Measurements from ENCODE around the gene SLC6A7.

SLC6A7 gene

GRCh38 chr5:150195736-150196485, 6.0 kb downstream of the SLC6A7 start:
- no peak for DNase-seq

GRCh38 chr5:150196514-150196913, 6.7 kb downstream of the SLC6A7 start:
- DNase-seq: no peak

DNA sequence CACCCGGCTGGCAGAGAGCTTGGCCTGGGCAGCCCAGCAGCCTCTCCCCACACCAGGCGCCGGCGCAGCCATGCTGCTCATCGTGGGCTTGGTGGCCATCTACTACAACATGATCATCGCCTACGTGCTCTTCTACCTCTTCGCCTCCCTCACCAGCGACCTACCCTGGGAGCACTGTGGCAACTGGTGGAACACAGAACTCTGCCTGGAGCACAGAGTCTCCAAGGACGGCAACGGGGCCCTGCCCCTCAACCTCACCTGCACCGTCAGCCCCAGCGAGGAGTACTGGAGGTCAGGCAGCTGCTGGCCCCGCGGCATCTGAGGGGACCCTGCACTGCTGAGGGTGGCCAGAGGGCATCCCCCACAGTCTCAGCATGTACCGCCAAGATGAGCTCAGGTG, 7.1 kb downstream of the SLC6A7 start:
- no peak for DNase-seq

- DNase-seq: no peak
These were observed 7.6 kb downstream of the SLC6A7 start for GRCh38 chr5:150197476-150197875.

GRCh38 chr5:150202501-150202900, 12.6 kb downstream of the SLC6A7 start:
- no peak for DNase-seq

DNA sequence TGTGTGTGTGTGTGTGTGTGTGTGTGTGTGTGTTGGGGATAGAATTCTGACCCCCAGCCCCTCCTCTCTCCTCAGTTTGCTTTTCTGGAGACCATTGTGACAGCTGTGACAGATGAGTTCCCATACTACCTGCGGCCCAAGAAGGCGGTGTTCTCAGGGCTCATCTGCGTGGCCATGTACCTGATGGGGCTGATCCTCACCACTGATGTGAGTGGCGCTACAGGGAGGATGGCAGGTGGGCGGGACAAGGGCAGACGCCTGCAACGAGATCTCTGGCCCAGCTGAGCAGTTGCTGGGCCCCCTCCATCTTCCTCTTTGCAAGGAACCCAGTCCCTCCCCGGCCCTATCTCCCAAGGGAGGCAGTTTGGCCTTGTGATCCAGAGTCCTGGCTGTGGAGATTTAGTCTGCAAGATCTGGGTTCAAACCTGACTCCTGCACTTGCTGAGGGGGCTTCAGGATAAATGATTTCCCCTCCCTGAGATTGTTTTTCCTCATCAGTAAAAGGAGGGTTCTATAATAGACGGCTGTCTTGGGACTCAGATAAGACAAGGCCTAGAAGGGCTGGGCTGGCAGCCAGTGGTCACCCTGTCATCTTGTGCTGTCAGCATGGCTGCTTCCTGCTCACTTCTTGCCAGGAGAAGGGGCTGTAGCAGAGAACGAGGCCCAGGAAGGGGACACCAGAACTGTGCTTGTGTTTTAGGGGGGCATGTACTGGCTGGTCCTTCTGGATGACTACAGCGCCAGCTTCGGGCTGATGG, 14.1 kb downstream of the SLC6A7 start:
- DNase-seq: no peak

DNA sequence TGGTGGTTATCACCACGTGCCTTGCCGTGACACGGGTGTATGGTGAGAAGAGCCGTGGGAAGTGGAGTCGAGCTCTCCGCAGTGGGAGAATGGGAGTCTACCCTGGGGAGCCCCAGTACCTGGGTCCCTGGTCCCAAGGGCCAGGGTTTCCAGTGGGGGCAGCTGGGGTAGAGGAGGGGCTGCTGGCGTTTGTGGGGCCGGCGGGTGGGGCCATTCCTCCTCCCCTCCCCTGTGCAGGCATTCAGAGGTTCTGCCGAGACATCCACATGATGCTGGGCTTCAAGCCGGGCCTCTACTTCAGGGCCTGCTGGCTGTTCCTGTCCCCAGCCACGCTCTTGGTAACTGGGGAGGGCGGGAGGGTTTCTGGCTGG, 14.7 kb downstream of the SLC6A7 start:
- no peak for DNase-seq

DNA sequence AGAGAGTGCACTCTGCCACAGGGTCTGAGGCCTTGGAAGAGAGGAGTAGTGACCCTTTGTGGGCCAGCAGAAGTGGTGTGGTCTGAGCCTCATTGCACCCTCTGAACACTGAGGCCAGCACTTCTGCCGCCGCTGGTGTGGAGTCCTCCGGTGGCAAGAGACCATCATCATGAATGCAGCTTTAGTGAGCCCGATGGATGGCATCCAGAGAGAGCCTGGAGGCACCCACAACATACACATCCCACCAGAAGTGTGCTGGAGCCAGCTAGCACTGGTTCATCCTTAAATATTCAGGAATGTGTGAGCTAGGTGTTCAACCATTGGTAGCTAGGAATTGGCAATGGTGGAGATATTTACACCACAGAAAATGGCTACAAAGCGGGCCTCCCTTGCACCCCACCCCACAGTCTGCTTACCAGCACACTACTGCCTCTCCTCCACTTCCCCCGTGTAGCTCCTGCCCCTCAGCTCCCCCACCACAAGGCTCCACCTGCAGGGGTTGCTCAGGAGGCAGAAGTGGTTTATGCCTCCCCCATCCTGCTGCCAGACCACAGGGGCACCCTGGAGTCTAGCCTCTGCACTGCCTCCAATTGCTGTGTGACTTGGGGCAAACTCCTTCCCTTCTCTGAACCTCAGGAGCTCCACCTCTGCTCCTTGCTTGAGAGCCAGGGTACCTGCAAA, 16.4 kb downstream of the SLC6A7 start:
- DNase-seq: no peak

DNA sequence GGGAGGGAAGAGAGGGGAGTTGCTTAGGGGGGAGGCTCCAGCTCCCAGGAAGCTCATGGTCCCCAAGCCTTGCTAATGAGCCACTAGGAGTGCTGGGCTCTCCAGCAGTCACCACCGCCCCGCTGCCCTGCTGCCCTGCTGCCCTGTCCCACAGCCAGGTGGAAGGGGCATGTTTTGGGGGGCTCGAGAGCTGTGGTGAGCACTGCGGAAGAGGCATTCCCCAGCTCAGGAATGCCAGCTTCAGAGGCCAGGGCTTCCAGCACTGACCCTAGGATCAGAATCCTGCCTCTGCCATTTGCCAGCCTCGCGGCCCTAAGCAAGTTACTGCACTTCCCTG, 16.9 kb downstream of the SLC6A7 start:
- no peak for DNase-seq

DNA sequence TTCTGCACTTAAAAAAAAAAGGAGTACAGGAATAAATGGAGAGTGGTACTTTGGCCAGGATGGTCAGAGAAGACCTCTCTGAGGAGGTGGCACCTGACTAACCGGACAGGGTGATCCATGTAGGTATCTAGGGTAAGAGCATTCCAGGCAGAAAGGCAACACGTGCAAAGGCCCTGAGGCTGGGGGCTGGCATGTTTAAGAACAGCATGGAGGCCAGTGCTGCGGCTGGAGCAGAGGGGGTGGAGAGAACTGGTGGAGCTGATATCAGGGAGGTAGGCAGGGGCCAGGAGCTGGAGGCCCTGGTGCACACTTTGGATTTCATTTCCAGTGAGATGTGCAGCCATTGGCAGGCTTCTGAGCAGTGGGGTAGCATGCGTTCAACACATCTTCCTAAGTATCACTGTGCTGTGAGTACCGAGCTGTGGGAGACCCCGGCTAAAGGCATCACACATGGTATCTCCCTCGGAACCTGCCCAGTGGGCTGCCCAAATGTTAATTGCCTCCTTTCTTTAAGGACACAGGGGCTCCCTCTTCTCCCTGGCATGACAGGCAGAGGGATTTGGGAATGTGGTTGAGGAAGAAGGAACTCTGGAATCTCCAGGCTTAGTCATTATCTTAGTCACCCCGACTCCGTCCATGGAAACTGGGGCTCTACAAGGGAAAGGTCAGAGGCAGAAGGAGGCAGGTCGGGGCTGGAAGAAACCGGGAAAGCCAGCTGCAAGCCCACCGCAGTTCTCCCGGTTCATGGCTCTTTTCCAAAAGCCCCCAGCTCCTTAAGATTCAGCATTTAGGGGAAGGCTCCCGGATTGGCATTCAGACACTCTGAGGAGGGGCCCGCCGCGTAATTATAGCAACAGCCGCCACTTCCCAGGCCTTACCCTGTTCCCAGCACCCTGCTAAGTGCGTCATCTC, 18.6 kb downstream of the SLC6A7 start:
- no peak for DNase-seq

- DNase-seq: no peak
These were observed 19.3 kb downstream of the SLC6A7 start for GRCh38 chr5:150209099-150209635.

DNA sequence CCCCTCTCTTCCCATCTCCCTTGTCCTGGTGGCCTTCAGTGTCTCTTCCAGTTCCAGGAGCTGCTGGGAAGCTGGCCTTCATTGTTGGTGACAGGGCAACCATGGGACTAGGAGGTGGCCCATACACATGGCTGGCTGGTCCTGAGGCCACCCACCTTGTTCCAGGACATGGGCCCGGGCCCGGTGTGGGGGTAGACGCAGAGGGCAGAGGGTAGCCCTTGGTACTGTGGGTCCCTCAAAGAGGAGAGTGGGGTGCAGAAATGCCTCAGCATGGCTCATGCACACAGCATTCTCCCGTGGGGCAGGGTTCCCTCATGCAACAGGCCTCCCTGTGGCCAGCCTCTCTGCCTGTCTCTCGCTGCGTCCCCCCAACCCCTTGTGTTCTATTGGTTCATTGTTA, 20.8 kb downstream of the SLC6A7 start:
- DNase-seq: no peak

DNA sequence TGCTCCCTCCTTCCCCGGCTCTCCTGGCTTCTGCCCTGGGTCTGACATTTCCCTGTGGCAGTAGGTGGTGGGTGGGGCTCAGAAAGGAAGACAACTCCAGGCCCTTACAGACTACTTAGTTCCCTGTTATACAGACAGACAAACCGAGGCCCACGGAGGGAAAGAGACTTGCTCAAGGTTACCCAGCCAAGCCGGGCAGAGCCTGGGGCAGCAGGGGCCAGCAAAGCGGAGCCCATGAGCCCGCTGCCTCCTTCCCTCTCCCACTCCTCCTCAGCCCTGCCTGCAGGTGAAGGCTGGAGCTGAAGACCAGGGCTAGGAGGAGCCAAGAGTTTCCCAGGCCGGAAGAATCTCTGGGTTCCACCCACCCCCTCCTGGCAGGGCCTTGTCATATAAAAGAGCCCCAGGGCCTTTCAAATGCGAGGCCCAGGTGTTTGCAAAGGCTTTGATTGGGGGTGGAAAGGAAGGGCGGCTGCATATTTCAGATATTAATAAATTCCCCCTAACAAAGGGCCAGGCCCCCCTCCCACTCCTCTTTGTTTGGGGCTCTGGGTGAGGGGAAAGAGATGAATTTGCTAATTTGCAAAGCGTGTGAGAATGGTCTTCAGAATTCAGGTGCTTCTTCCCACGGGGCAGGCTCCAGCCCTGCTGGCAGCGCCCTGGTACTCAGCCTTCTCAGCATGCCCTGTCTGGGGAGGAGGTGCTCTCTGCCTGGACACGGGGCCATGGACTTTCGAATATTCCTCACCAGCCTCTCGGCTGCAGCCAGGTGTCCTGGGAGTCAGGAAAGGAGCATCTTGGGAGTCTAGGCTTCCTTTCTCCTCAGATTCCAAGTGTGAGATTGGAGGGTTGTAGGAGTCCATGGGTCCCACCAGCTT, 21.5 kb downstream of the SLC6A7 start:
- DNase-seq: no peak

- DNase-seq: no peak
These were observed 23.7 kb downstream of the SLC6A7 start for GRCh38 chr5:150213530-150213929.

GRCh38 chr5:150214289-150214688, 24.4 kb downstream of the SLC6A7 start:
- DNase-seq: no peak

DNA sequence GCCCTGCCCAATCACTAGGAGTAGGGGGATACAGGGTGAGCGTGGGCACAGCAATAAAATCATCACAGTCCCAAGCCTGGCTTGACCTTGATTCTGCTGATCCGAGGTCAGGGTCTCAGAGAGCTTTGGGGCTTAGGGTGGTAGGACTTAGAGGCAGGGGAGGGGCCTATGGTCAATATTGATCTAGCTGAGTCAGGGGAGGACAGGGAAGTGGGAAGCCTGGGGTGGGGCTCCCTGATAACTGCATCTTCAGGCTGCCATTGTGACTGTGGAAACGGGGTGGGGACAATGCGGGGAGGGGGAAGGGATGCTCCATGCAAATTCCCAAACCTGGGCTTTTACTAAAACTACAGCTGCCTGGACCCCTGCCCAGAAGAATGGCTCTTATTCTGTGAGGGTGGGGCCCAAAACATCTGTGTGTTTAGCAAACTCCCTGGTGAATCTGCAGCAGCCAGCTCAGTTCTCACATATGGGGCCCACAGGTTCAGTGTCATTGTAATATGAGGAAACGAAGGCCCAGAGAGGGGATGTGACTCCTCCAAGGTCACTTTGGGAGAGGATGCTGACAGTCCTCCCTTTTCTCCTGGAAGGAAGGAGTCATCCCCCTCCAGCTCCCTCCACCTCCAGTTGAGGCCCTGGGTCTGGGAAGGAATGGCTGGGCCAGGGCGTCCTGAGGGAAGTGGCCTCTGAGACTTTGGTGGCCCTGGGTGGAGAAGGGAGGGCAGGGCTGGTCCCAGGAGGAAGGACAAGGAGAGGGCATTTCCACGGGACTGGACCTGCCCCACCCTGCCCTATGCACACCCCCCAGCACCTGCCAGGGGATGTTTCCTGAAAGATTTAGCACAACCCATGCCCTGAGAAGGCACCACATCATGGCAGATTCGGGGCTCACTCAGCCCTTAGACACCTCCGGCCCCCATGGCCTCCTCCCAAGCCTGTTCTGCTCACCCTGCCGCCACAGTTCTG, 26.4 kb downstream of the SLC6A7 start:
- DNase-seq: no peak

GRCh38 chr5:150217038-150217437, 27.2 kb downstream of the SLC6A7 start:
- DNase-seq: no peak

DNA sequence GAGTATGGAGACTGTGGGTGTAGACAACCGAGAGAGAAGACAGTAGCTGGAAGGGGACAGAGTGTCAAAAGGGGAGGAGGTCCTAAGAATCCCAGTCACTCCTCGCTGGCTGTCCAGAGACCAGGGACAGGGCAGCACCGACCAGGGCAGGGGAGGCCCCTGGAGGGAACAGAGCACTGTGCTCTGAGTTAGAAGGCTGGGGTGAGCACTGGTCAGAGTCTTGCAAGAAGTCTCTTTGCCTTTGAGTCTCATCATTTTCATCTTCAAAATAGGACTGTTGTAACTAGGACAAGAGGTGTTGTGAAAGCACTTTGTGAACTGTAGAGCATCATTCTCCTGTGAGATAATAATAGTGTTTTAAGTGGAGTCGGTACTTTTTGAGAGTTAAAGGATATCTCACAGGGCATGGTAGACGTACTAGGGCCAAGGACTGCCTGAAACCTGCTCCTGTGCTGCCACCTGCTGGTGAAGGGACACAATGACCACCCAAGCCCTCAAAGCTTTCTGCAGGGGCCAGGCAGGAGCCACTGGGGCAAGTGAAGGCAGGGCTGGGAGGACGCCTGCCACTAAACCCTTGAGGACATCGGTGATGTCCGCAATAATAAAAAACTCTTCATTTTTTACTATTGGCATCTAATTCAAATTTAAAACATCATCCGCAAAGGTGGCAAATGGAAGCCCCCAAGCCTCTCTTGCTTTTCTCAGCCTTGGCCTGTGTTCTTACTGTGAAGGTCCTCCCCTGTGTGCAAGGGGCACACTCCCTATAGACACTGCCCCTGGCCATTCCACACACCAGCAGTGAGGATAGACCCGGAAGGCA, 28.2 kb downstream of the SLC6A7 start:
- DNase-seq: peak; percentile 29

DNA sequence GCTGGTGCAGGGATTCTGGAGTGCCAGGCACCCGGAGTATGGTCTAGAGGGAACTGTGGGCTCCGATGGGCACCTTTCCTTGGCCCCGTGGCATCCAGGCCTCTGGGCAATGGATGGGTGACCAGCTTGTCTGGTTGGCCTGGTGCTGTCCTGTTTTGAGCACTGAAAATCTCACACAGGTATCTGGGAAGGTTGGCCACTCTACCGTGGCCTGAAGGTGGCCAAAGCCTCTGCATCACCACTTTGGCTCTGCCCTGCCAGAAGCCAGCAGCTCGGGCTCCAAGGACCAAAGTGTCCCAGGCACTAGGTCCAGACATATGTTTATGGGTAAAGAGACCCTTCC, 28.8 kb downstream of the SLC6A7 start:
- no peak for DNase-seq

DNA sequence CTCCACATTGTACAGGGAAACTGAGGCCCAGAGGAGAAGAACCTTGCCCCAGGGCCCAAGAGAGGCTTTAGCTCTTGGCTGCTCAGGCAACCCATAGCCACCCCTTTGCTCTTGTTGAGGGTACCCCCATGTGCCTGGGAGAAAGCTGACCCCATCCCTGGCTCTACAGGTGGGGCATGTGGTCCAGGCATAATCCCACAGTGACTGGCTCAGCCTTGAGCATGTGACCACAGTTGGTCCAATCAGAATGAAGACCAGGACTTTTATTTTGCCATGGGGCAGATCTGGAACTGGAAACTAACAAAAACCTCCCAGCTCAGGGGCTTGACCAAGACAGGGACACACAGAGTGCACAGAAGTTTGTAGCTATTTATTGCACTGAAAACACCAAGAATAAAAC, 29.3 kb downstream of the SLC6A7 start:
- DNase-seq: no peak
